GM19395 (cell line): ENCODE results near the gene CHST14.

Source experiments
- ATAC-seq: cut with Tn5 transposase; IDR thresholded peaks from one replicate; pipeline ENCODE4 v1.9.1; 2021; ENCODE audit warnings: mild to moderate bottlenecking, moderate library complexity; ENCODE audit not compliant: unreplicated experiment

Gene CHST14

DNA sequence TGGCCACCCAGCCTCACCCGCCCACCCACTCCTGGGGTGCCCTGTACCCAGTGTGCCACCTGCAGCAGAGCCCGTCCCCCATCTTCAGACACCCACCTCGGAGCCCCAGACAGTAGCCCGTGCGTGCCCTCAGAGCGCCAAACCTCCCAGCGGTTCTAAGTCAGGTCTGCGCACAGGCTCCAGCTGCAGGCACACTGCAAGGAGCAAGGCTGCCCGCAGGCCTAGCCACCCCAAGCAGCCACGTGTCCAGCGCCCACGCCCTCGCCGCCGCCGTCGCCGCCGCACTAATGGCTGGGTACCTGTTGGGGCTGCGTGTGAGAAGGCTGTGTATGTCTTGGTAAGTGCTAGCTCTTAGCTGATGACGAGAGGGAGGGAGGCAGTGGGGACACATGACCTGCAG, 8.8 kb upstream of the CHST14 start:
- ATAC-seq: no peak

GRCh38 chr15:40463279-40463678, 7.5 kb upstream of the CHST14 start:
- no peak for ATAC-seq

DNA sequence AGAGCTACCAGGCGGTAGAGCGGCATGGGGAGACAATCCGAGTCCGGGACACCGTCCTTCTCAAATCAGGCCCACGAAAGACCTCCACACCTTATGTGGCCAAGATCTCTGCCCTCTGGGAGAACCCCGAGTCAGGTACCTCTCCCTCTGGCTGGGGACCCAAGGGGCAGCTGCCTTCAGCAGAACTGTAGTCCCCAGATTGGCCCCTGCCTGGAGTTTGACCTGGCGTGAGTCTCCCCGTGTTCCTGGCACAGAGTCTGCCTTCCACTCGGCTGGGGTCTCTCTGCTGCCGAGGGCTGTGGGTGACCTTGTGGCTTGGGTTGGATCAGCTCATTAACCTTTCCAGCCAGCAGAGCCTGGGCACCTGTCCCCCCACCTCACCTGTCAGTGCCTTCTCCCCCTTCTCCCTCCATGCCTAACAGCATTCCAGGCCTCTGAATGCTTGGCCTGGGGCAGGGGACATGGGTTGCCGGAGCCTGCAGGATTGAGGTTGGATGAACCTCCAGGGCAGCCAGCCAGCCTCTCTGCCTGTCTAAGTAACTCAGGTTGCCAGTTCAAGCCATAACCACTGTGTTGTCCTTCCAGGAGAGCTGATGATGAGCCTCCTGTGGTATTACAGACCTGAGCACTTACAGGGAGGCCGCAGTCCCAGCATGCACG, 6.8 kb upstream of the CHST14 start:
- ATAC-seq: no peak

- no peak for ATAC-seq
Observed at GRCh38 chr15:40464595-40465185, 6.1 kb upstream of the CHST14 start.

GRCh38 chr15:40465939-40466338, 4.8 kb upstream of the CHST14 start:
- no peak for ATAC-seq

GRCh38 chr15:40466426-40467260, 4.1 kb upstream of the CHST14 start:
- no peak for ATAC-seq

- ATAC-seq: no peak
Observed at GRCh38 chr15:40467261-40467615, 3.5 kb upstream of the CHST14 start.

DNA sequence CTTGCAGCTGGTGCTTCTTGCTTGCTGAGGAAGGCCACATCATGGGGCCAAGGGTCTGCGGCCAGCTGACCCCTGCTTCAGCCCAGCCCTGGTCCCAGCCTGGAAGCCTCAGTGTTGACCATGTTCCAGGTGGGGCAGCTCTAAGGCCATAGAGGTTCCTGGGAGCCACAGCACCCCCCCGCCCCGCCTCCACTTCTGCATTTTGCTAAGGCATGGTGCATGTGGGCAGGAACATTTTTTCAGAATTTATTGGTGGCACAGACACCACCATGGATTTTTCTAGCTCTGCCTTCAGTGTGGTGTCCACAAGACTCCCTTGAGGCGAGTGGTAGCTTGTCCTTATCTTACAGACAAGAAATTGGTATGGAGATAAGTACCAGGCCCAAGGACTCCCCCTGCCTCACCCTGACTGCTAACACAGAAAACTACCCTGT, 1.9 kb upstream of the CHST14 start:
- ATAC-seq: no peak

- no peak for ATAC-seq
Observed at GRCh38 chr15:40469776-40470390, 901 bp upstream of the CHST14 start.

- peak; percentile 36 for ATAC-seq
Observed at GRCh38 chr15:40471105-40471807, 472 bp downstream of the CHST14 start.

- ATAC-seq: peak; percentile 23
Observed at GRCh38 chr15:40471808-40472150, 995 bp downstream of the CHST14 start.

DNA sequence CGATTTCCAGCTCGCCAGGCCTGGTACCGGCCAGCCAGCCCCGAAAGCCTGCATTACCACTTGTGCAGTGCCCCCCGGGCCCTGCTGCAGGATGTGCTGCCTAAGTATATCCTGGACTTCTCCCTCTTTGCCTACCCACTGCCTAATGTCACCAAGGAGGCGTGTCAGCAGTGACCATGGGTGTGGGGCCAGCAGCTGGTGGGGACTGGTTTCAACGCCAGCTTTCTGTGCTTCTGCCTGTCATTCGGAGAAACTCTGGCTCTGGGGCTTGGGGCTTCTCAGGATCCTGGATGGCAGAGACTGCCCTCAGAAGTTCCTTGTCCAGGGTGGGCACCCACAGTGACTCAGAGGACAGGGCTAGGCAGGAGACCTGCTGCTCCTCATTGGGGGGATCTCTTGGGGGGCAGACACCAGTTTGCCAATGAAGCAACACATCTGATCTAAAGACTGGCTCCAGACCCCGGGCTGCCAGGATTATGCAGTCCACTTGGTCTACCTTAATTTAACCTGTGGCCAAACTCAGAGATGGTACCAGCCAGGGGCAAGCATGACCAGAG, 1.5 kb downstream of the CHST14 start:
- ATAC-seq: no peak

GRCh38 chr15:40474581-40474980, 3.8 kb downstream of the CHST14 start:
- ATAC-seq: no peak

DNA sequence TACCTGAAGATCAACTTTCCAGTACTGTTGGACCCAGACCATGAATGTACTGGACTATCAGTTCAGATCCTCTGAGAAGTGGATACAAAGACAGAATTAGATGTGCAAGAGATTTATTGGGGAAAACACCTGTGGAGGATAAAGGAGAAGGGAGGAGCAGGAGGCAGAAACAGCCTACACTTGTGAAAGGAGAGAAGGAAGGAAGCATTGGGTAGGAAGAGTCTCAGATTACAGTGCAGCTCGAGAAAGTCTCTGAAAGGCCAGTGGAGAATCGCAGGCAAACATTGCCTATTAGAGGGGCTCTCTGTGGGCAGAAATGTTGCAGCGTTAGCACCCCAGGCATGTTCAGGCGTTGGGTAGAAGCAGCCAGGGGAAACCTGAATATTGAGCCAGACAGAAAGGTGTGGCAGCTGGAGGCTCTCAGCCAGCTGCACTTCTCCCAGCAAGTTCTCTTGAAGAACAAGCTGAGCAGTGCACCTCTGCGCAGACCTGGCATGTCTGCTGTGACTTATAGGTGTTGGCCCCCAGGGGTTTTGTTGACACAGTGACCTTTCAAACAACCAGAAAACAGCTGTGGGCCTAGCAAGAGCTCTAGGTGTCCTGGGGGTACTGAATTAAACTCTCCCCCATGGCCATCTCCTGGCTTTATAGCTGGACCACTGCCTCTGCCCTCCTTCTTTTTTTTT, 7.0 kb downstream of the CHST14 start:
- ATAC-seq: no peak

DNA sequence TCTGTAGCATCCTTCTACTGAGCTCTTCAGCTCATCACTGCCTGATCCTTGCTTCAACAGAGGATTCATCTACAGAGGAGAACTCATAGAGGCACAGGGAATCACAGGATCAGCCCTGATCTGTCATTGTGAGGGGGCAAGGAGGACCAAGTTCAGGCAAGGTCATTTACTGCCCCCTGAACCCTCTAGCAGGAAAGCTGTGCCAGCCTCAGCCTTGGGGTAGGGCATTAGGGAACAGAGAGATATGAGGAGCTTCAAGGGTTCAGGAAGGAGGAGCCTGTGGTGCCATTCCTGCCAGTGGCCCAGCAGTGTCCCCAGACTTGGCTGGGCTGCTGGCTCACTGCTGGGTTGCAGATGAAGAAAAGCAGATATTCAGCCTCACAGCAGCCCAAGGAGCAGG, 8.2 kb downstream of the CHST14 start:
- no peak for ATAC-seq

DNA sequence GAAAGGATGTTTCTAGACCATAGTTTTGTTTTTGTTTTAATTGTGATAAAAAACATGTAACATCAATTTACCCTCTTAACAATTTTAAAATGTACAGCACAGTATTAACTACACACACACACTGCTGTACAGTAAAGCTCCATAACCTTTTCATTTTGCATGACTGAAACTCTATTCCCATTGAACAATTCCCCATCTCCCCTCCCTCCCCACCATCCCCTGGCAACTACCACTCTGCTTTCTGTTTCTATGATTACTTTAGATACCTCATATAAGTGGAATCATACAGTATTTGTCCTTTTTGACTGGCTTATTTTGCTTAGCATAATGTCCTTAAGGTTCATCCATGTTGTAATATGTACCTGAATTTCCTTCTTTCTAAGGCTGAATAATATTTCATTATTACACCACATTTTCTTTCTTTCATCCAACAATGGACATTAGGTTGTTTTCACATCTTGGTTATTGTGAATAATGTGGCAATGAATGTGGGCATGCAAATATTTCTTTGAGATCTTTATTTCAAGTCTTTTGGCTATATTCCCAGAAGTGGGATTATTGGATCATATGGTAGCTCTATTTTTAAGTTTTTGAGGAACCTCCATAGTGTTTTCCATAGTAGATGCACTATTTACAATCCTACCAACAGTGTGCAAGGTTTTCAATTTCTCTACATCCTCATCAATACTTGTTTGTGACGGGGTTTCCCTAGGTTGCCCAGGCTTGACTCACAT, 10.7 kb downstream of the CHST14 start:
- no peak for ATAC-seq

DNA sequence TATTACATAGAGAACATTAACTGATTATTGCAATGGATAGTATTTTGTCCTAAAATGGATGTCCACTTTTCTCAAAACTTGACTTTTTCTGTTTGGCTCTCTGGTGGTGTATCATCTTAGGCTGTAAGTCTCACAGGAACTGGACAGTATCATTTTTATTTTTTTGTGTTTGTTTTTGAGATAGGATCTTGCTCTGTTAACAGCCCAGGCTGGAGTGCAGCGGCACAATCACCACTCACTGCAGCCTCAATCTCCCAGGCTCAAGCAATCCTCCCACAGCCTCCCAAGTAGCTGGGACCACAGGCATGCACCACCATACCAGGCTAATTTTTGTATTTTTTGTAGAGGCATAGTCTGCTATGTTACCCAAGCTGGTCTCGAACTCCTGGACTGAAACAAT, 13.1 kb downstream of the CHST14 start:
- no peak for ATAC-seq

DNA sequence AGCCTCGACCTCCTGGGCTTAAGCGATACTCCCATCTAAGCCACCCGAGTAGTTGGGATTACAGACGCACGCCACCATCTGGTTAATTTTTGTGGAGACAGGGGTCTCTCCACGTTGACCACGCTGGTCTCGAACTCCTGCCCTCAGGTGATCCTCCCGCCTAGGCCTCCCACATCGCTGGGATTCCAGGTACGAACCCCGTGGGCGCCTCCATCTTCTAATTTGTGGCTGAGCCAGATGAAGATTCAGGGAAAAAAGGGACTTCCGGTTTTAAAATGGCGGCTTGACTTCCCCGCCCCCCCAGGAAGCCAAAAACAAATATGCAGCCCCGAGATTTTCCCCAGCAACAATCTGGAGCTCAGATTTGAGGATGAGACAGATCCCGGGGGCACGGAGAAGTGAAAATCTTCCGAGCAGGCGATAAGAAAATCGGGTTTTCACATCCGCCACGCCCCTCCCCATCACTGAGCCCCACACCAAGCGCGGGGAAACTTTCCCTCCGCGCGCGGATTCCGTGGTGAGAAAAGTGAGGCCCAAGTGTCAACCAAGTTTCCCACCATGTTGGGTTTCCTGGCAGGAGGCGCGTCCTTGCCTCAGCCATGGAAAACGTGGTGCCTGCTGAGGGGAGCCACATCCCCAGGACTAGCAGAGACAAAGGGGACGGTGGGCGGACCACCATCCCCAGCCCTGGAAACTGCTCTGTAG, 15.4 kb downstream of the CHST14 start:
- no peak for ATAC-seq
